Lower leg skin (tissue), 3 donors: ENCODE measurements around the gene VCP.

ENCODE experiments used
- CTCF ChIP-seq, 3 donors: fragments of 450-650 bp; IDR thresholded peaks; one replicate each; pipeline ENCODE4 v1.5.1; 2016; ENCODE audit warnings: antibody characterized with exemption in 3 of 3, mild to moderate bottlenecking in 3 of 3, moderate library complexity in 2 of 3
- POLR2A ChIP-seq, 2 donors: fragments of 450-650 bp; IDR thresholded peaks; one replicate each; pipeline ENCODE4 v1.6.1; 2016 to 2017; ENCODE audit warnings: antibody characterized with exemption in 2 of 2, mild to moderate bottlenecking in 1 of 2, moderate library complexity in 1 of 2

DNA sequence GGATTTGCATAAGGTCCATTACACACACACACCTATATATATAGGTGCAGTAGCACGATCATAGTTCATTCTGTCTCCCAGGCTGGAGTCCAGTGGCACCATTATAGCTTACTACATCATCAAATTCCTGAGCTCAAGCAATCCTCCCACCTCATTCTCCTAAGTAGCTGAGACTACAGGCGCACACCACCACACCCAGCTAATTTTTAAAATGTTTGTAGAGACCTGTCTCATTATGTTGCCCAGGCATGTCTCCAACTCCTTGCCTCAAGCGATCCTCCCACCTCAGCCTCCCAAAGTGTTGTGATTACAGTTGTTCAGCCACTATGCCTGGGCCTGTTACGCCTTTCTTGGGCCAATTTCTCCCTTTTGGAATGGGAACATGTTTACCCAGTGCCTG, 43.2 kb downstream of the VCP start:
- TF ChIP-seq CTCF (IDR thresholded peaks at IDR 0.05) (no peak), POLR2A (IDR thresholded peaks at IDR 0.05) (no peak)
